ENCODE results near the gene NUBP1.

DNA sequence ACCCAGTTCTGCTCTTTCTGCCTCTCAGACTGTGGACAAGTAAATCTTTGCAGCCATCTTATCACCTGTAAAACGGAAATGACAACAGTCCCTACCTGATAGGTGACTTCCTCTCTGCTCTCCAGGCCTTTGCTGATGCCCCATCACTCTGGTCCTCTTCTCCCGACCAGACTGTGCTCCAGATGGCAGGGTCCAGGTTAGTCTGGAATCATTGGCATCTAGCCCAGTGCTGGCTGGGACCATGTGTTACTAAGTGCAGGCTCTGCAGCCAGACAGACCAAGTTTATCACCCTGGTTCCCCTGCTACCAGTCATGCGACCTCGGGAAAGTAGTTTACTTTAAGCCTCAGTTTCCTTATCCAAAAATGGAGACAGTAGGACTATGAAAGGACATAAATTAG is 1.8 kb upstream of the NUBP1 start:
- TF ChIP-seq, protein P1, sequence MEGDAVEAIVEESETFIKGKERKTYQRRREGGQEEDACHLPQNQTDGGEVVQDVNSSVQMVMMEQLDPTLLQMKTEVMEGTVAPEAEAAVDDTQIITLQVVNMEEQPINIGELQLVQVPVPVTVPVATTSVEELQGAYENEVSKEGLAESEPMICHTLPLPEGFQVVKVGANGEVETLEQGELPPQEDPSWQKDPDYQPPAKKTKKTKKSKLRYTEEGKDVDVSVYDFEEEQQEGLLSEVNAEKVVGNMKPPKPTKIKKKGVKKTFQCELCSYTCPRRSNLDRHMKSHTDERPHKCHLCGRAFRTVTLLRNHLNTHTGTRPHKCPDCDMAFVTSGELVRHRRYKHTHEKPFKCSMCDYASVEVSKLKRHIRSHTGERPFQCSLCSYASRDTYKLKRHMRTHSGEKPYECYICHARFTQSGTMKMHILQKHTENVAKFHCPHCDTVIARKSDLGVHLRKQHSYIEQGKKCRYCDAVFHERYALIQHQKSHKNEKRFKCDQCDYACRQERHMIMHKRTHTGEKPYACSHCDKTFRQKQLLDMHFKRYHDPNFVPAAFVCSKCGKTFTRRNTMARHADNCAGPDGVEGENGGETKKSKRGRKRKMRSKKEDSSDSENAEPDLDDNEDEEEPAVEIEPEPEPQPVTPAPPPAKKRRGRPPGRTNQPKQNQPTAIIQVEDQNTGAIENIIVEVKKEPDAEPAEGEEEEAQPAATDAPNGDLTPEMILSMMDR (IDR thresholded peaks at IDR 0.05; ENCODE audit: low read depth, low read length, poor library complexity, severe bottlenecking) = no peak
- no peak for TF ChIP-seq EZH2phosphoT487 (IDR thresholded peaks at IDR 0.05; ENCODE audit: borderline replicate concordance, low read length)
